ENCODE measurements around the gene GLRX3. TPM values are rescaled to one million over a fixed set of nuclear protein-coding genes. Genes with fewer than 3 reads are reported as not detected.
A peak's percentile ranks its signal among the peaks of the same experiment; 100 is the strongest.

Gene GLRX3
- total and polyA plus RNA-seq, 2 of the 13 experiments (the other 11 are each of a cell fraction or from before 2014, with no cell fraction given), result 91.4 to 135 TPM

- TF ChIP-seq MAZ (IDR thresholded peaks at IDR 0.05; ENCODE audit: borderline replicate concordance, low read depth, low read length) (no peak), MAZ (CRISPR knock-in tag; IDR thresholded peaks at IDR 0.05; ENCODE audit: low read depth) (no peak), EHMT2 (IDR thresholded peaks at IDR 0.05; ENCODE audit: borderline replicate concordance, low read depth, low read length) (no peak), JARID2 (CRISPR knock-in tag; IDR thresholded peaks at IDR 0.05; ENCODE audit: insufficient replicate concordance) (no peak)
Measured at GRCh38 chr10:130203626-130204025, 67.4 kb downstream of the GLRX3 start (continued).

DNA sequence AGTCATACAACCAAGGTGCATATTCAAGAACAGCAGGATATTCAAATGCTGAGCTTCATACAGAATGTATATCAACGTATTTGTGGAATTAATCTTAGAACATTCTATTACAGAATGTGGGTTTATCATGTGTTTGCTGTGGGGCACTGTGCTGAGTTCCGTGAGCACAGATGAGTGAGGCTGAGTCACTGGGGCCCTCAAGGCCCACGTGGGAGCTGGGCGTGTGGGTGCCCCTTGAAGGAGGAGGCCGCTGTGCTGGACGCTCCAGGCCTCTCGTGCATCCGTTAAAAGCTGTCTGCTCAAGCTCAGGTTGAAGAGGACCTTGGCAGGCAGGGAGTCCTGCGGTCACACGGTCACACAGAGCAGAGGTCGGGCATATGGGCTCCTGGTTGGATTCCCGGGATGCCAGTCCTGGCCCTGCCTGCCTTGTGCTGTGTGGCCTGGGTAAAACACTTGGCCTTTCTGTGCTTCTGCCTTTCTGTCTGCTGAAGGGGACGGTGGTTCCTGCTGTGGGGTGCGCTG lies 70.1 kb downstream of the GLRX3 start:
- Histone ChIP-seq H3K9me3 (ENCODE audit: low read length) (no peaks in the 10 kb centered on the region), H3K79me2 (ENCODE audit: insufficient read depth, low read length) (no peaks in the 10 kb centered on the region), H3K36me3 (replicated peaks in 1 of 2; ENCODE audit: control insufficient read depth in 1 of 2, insufficient read depth in 2 of 2, low read length in 2 of 2) (no peaks in the 10 kb centered on the region), H3K4me3 (replicated peaks in 1 of 3; ENCODE audit: insufficient read depth in 1 of 3, low read depth in 2 of 3, low read length in 3 of 3) (no peak overlapping the region), H3K27ac (ENCODE audit: extremely low read length, insufficient read depth, low read length) (no peak overlapping the region), H4K20me1 (ENCODE audit: insufficient read depth, low read length) (no peaks in the 10 kb centered on the region), H3K4me2 (ENCODE audit: low read depth, low read length) (no peak overlapping the region), H3K27me3 (ENCODE audit: control insufficient read depth in 1 of 2, insufficient read depth in 2 of 2, low read length in 2 of 2) (peaks cover 0 to 8% of the 10 kb centered on the region in 2 experiments; a peak in 3 of 5 replicates), H2AFZ (ENCODE audit: low read length) (no peak overlapping the region), H3K4me1 (ENCODE audit: insufficient read depth, low read length) (no peaks in the 10 kb centered on the region), H3K9ac (ENCODE audit: insufficient read depth, low read depth, low read length) (no peak overlapping the region)
- no TSS peak for BruUV-seq (replicated peaks)
- intact Hi-C loops (cut with micrococcal nuclease; ENCODE audit: unreplicated experiment) (no loop called here), in situ Hi-C loops (cut with HindIII; ENCODE audit: extremely low pct_ligation_motif_present, low pct_unique_long_range_greater_than_20kb) (no loop called here)
- WGBS (ENCODE audit: low lambda C conversion rate), result 53% methylated on average over 6 of the region's 14 CpGs
- CTCF ChIA-PET (ENCODE audit: low intra/inter-chr PET ratio, low total read pairs), result no interaction called here
- FAIRE-seq, result no peak
- TF ChIP-seq ZSCAN29 (CRISPR knock-in tag; conservative IDR thresholded peaks at IDR 0.05), result no peak
- TF ChIP-seq ZNF768 (CRISPR knock-in tag; IDR thresholded peaks at IDR 0.05), result peak; percentile 90
- no peak for TF ChIP-seq USF2 (IDR thresholded peaks at IDR 0.05; ENCODE audit: low read depth, low read length)
- TF ChIP-seq USF2 (CRISPR knock-in tag; IDR thresholded peaks at IDR 0.05; ENCODE audit: borderline replicate concordance), result no peak
- no peak for ATAC-seq
- POLR2A ChIA-PET, result no interaction called here
- no peak for DNase-seq (ENCODE audit: low spot score)

Data from HepG2 (cell line).